Measurements from ENCODE around the gene LPAR3.

Gene LPAR3

DNA sequence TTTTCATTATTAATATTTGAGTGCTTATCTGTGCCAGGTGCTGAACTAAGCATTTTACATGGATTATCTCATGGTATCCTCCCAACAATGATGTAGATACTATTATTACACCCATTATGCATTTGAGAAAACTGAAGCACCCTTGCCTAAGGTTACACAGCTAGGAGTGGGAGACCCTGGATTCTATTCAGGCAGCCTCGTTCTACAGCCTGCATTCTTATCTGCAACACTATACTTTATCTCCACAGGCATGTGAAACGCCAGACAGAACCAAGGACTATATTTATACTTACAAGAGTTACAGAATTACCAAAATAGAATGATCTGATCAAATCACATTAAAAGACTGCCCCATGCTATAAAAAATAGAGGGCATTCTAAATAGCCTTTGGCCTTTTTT lies 22.4 kb downstream of the LPAR3 start:
- H3K27me3 ChIP-seq (ENCODE audit: insufficient read depth, poor library complexity, severe bottlenecking) = peaks cover 7% of the 10 kb centered on the region
- DNase-seq (ENCODE audit: low read depth in 1 of 2, low spot score in 1 of 2) = no peak
- TF ChIP-seq SPI1 (IDR thresholded peaks at IDR 0.05; ENCODE audit: borderline replicate concordance, low read depth) (no peak), GABPA (IDR thresholded peaks at IDR 0.05; ENCODE audit: low read depth) (no peak), POLR2AphosphoS5 (IDR thresholded peaks at IDR 0.05; ENCODE audit: low read depth) (no peak), CTCF (IDR thresholded peaks at IDR 0.05; ENCODE audit: insufficient read depth, low read length) (no peak)
- TF ChIP-seq, protein P1, sequence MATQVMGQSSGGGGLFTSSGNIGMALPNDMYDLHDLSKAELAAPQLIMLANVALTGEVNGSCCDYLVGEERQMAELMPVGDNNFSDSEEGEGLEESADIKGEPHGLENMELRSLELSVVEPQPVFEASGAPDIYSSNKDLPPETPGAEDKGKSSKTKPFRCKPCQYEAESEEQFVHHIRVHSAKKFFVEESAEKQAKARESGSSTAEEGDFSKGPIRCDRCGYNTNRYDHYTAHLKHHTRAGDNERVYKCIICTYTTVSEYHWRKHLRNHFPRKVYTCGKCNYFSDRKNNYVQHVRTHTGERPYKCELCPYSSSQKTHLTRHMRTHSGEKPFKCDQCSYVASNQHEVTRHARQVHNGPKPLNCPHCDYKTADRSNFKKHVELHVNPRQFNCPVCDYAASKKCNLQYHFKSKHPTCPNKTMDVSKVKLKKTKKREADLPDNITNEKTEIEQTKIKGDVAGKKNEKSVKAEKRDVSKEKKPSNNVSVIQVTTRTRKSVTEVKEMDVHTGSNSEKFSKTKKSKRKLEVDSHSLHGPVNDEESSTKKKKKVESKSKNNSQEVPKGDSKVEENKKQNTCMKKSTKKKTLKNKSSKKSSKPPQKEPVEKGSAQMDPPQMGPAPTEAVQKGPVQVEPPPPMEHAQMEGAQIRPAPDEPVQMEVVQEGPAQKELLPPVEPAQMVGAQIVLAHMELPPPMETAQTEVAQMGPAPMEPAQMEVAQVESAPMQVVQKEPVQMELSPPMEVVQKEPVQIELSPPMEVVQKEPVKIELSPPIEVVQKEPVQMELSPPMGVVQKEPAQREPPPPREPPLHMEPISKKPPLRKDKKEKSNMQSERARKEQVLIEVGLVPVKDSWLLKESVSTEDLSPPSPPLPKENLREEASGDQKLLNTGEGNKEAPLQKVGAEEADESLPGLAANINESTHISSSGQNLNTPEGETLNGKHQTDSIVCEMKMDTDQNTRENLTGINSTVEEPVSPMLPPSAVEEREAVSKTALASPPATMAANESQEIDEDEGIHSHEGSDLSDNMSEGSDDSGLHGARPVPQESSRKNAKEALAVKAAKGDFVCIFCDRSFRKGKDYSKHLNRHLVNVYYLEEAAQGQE (IDR thresholded peaks at IDR 0.05; ENCODE audit: insufficient replicate concordance, low read depth) = no peak
- H3K4me3 ChIP-seq (replicated peaks; ENCODE audit: insufficient read depth, low read length) = no peak overlapping the region
- no peak overlapping the region for H3K27ac ChIP-seq (replicated peaks)

DNA sequence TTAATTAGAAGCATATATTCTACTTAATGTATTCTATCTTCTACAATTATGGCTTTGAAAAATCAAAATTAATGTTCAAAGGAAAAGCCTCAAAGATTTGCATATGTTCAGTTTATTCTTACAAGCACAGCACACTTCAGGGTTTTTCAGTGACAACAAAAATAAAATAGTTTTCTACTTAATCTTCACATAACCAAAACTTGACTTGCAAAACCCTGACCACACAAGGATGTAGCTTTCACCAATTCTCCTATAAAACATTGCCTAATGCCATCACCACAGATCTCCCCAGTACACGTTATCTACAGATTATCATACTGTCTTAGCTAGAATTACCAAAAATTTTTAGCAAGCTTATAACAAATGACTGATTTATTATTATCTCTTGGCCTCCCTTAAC lies 23.3 kb downstream of the LPAR3 start:
- Histone ChIP-seq H3K27ac (replicated peaks) (no peak overlapping the region), H3K27me3 (ENCODE audit: insufficient read depth, poor library complexity, severe bottlenecking) (peaks cover 7% of the 10 kb centered on the region), H3K4me3 (replicated peaks; ENCODE audit: insufficient read depth, low read length) (no peak overlapping the region)
- no peak for DNase-seq (ENCODE audit: low read depth in 1 of 2, low spot score in 1 of 2)
- TF ChIP-seq POLR2AphosphoS5 (IDR thresholded peaks at IDR 0.05; ENCODE audit: low read depth) = no peak
- TF ChIP-seq, protein P1 (IDR thresholded peaks at IDR 0.05; ENCODE audit: insufficient replicate concordance, low read depth) = no peak
- no peak for TF ChIP-seq CTCF (IDR thresholded peaks at IDR 0.05; ENCODE audit: insufficient read depth, low read length)
- no peak for TF ChIP-seq GABPA (IDR thresholded peaks at IDR 0.05; ENCODE audit: low read depth)
- no peak for TF ChIP-seq SPI1 (IDR thresholded peaks at IDR 0.05; ENCODE audit: borderline replicate concordance, low read depth)

DNA sequence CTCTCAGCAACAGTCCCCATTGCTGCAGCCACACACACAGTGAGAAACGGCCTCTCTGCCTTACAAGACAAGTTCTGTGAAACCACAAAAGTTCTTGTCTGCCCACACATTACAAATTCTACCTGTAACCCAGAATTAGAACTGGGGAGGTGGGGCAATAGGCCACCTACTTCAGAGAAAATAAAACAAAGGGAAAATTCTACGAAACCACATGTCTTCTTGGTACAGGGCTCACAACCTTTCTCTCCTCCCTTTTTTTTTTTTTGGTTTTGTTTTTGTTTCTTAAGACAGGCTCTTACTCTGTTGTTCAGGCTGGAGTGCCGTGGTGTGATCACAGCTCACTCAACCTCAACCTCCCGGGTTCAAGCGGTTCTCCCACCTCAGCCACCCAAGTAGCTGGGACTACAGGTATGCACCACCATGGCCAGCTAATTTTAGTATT lies 30.2 kb downstream of the LPAR3 start:
- H3K4me3 ChIP-seq (replicated peaks; ENCODE audit: insufficient read depth, low read length) = no peak overlapping the region
- no peaks in the 10 kb centered on the region for H3K27me3 ChIP-seq (ENCODE audit: insufficient read depth, poor library complexity, severe bottlenecking)
- TF ChIP-seq CTCF (IDR thresholded peaks at IDR 0.05; ENCODE audit: insufficient read depth, low read length) (no peak), GABPA (IDR thresholded peaks at IDR 0.05; ENCODE audit: low read depth) (no peak)
- H3K27ac ChIP-seq (replicated peaks) = no peak overlapping the region
- DNase-seq (ENCODE audit: low read depth in 1 of 2, low spot score in 1 of 2) = no peak

DNA sequence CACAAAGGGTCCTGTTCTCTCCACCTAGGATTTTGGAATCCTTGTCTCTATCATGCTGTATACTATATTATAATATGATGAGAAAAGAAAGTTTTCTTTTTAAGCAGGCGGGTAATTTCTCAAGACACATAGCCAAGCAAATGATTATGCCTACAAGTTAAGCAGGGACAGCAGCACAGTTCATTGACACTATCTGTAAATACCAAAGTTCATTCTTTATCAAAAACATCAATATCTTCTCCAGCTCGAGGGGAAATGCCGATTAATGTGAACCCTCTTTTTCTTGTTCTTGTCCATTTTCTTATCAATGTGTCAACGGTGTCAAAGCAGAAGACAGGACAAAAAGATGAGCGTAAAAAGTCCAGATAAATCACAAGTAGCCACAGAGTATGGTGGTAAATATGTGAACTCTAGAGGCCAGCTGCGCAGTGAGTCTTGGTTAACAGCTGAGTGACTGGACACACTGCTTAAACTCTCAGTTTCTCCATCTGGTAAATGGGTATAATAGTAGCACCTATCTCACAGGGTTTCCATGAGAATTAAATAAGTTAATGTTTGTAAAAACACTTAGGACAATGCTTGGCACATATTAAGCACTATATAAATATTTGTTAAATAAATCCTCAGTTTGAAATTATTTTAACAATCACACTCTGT lies 30.9 kb downstream of the LPAR3 start:
- TF ChIP-seq CTCF (IDR thresholded peaks at IDR 0.05; ENCODE audit: insufficient read depth, low read length) (no peak), GABPA (IDR thresholded peaks at IDR 0.05; ENCODE audit: low read depth) (no peak), SPI1 (IDR thresholded peaks at IDR 0.05; ENCODE audit: borderline replicate concordance, low read depth) (no peak), POLR2AphosphoS5 (IDR thresholded peaks at IDR 0.05; ENCODE audit: low read depth) (no peak)
- TF ChIP-seq, protein P1 (IDR thresholded peaks at IDR 0.05; ENCODE audit: insufficient replicate concordance, low read depth) = no peak
- no peaks in the 10 kb centered on the region for H3K27me3 ChIP-seq (ENCODE audit: insufficient read depth, poor library complexity, severe bottlenecking)
- H3K27ac ChIP-seq (replicated peaks) = no peak overlapping the region
- no peak overlapping the region for H3K4me3 ChIP-seq (replicated peaks; ENCODE audit: insufficient read depth, low read length)
- no peak for DNase-seq (ENCODE audit: low read depth in 1 of 2, low spot score in 1 of 2)

Measured in HL-60 (cell line).